Mononuclear cell (primary cell): ENCODE results near the gene DPM3. TPM values are rescaled to one million over a fixed set of nuclear protein-coding genes. Genes with fewer than 3 reads are reported as not detected.
"Not testable (repeated sequence)": the region's sequence is repeated elsewhere in the genome, so short reads cannot be mapped to it uniquely, and the experiment has no call there.

ENCODE experiments used
- H3K27me3 ChIP-seq: 2 replicates; pipeline ENCODE4 v1.6.0; 2011; ENCODE audit warnings: low read length, control low read depth; ENCODE audit not compliant: insufficient read depth
- H3K4me1 ChIP-seq: 2 replicates; pipeline ENCODE4 v1.5.1; 2011; ENCODE audit warnings: mild to moderate bottlenecking, low read length, control low read depth; ENCODE audit not compliant: insufficient read depth
- H3K4me3 ChIP-seq: 2 replicates; pipeline ENCODE4 v1.5.1; 2011; ENCODE audit warnings: mild to moderate bottlenecking, low read length, moderate library complexity
- H3K9me3 ChIP-seq: 2 replicates; pipeline ENCODE4 v1.5.1; 2011; ENCODE audit warnings: low read depth, mild to moderate bottlenecking, control low read depth, low read length
- total RNA-seq: library from RNA; depleted of rRNA; stranded (reverse); fragments of >200 nt; gene quantifications from one replicate; pipeline ENCODE4 v1.2.3, GENCODE V29; 2012

Gene DPM3
- total RNA-seq, 1 donor = 14.0 TPM

- no peaks in the 10 kb centered on the region for H3K9me3 ChIP-seq
- H3K27me3 ChIP-seq = peaks cover 47% of the 10 kb centered on the region
- H3K4me1 ChIP-seq = peaks cover 30% of the 10 kb centered on the region
- no peak overlapping the region for H3K4me3 ChIP-seq
Measured at GRCh38 chr1:155125946-155126555, 14.3 kb downstream of the DPM3 start.

- Histone ChIP-seq H3K27me3 (peaks cover 47% of the 10 kb centered on the region), H3K9me3 (no peaks in the 10 kb centered on the region), H3K4me1 (peaks cover 30% of the 10 kb centered on the region), H3K4me3 (no peak overlapping the region)
Measured at GRCh38 chr1:155125511-155125945, 14.8 kb downstream of the DPM3 start.

- Histone ChIP-seq H3K4me1 (peaks cover 30% of the 10 kb centered on the region), H3K4me3 (no peak overlapping the region), H3K27me3 (peaks cover 44% of the 10 kb centered on the region), H3K9me3 (no peaks in the 10 kb centered on the region)
Measured at GRCh38 chr1:155124503-155125463, 15.5 kb downstream of the DPM3 start.

GRCh38 chr1:155123801-155124200, 16.5 kb downstream of the DPM3 start:
- no peak overlapping the region for H3K4me3 ChIP-seq
- peaks cover 25% of the 10 kb centered on the region for H3K4me1 ChIP-seq
- H3K27me3 ChIP-seq = peaks cover 35% of the 10 kb centered on the region
- H3K9me3 ChIP-seq = no peaks in the 10 kb centered on the region

GRCh38 chr1:155122308-155122707, 18.0 kb downstream of the DPM3 start:
- H3K4me1 ChIP-seq = peaks cover 12% of the 10 kb centered on the region
- peaks cover 22% of the 10 kb centered on the region for H3K27me3 ChIP-seq
- H3K9me3 ChIP-seq = no peaks in the 10 kb centered on the region
- no peak overlapping the region for H3K4me3 ChIP-seq

GRCh38 chr1:155121249-155121648, 19.1 kb downstream of the DPM3 start:
- no peak overlapping the region for H3K4me3 ChIP-seq
- H3K27me3 ChIP-seq = peaks cover 12% of the 10 kb centered on the region
- no peaks in the 10 kb centered on the region for H3K9me3 ChIP-seq
- H3K4me1 ChIP-seq = peaks cover 2% of the 10 kb centered on the region

- H3K4me1 ChIP-seq = no peaks in the 10 kb centered on the region
- peaks cover 2% of the 10 kb centered on the region for H3K27me3 ChIP-seq
- no peak overlapping the region for H3K4me3 ChIP-seq
- H3K9me3 ChIP-seq = no peaks in the 10 kb centered on the region
Measured at GRCh38 chr1:155120253-155120652, 20.1 kb downstream of the DPM3 start.

- not testable (repeated sequence) for H3K4me3 ChIP-seq, H3K9me3 ChIP-seq, H3K27me3 ChIP-seq, H3K4me1 ChIP-seq
Measured at GRCh38 chr1:155118090-155118489, 22.2 kb downstream of the DPM3 start.

- H3K27me3 ChIP-seq = no peaks in the 10 kb centered on the region
- no peaks in the 10 kb centered on the region for H3K9me3 ChIP-seq
- no peaks in the 10 kb centered on the region for H3K4me1 ChIP-seq
- H3K4me3 ChIP-seq = no peak overlapping the region
Measured at GRCh38 chr1:155117610-155118009, 22.7 kb downstream of the DPM3 start.

GRCh38 chr1:155116113-155116764, 24.1 kb downstream of the DPM3 start:
- H3K9me3 ChIP-seq = no peaks in the 10 kb centered on the region
- no peaks in the 10 kb centered on the region for H3K4me1 ChIP-seq
- no peak overlapping the region for H3K4me3 ChIP-seq
- no peaks in the 10 kb centered on the region for H3K27me3 ChIP-seq

- Histone ChIP-seq H3K9me3 (no peaks in the 10 kb centered on the region), H3K4me3 (no peak overlapping the region), H3K4me1 (no peaks in the 10 kb centered on the region), H3K27me3 (no peaks in the 10 kb centered on the region)
Measured at GRCh38 chr1:155113450-155113980, 26.8 kb downstream of the DPM3 start.

GRCh38 chr1:155110826-155111225, 29.5 kb downstream of the DPM3 start:
- no peak overlapping the region for H3K4me3 ChIP-seq
- H3K4me1 ChIP-seq = no peaks in the 10 kb centered on the region
- H3K27me3 ChIP-seq = no peaks in the 10 kb centered on the region
- no peaks in the 10 kb centered on the region for H3K9me3 ChIP-seq

- H3K9me3 ChIP-seq = no peaks in the 10 kb centered on the region
- no peaks in the 10 kb centered on the region for H3K4me1 ChIP-seq
- H3K27me3 ChIP-seq = no peaks in the 10 kb centered on the region
- no peak overlapping the region for H3K4me3 ChIP-seq
Measured at GRCh38 chr1:155110381-155110780, 29.9 kb downstream of the DPM3 start.

GRCh38 chr1:155108296-155108695, 32.0 kb downstream of the DPM3 start:
- no peak overlapping the region for H3K4me3 ChIP-seq
- H3K9me3 ChIP-seq = no peaks in the 10 kb centered on the region
- H3K4me1 ChIP-seq = no peaks in the 10 kb centered on the region
- H3K27me3 ChIP-seq = no peaks in the 10 kb centered on the region
